ENCODE results near the gene SUPT20HL1.

GRCh38 chrX:24391389-24391788, 30.9 kb downstream of the SUPT20HL1 start:
- TF ChIP-seq CTCF (conservative IDR thresholded peaks at IDR 0.05; ENCODE audit: low read depth, low read length) (no peak), EZH2 (IDR thresholded peaks at IDR 0.05; ENCODE audit: borderline replicate concordance, low read depth, low read length, poor library complexity, severe bottlenecking) (no peak)
